GM12864 (cell line): ENCODE data around the gene BCR.

Experiments
- DNase-seq: peaks from one replicate; pipeline ENCODE4 v3.0.0-alpha.2; 2011; ENCODE audit warnings: low read depth
- H3K4me3 ChIP-seq: 2 replicates; pipeline ENCODE4 v1.5.1; 2011; ENCODE audit warnings: mild to moderate bottlenecking, low read depth, low read length, control low read depth
- TF ChIP-seq, protein P1 (sequence below): IDR thresholded peaks from 2 replicates; pipeline ENCODE4 v1.5.1; 2011; ENCODE audit warnings: low read depth, mild to moderate bottlenecking, moderate library complexity, low read length, control low read depth, inconsistent platforms; ENCODE audit errors: missing control alignments

The BCR gene

DNA sequence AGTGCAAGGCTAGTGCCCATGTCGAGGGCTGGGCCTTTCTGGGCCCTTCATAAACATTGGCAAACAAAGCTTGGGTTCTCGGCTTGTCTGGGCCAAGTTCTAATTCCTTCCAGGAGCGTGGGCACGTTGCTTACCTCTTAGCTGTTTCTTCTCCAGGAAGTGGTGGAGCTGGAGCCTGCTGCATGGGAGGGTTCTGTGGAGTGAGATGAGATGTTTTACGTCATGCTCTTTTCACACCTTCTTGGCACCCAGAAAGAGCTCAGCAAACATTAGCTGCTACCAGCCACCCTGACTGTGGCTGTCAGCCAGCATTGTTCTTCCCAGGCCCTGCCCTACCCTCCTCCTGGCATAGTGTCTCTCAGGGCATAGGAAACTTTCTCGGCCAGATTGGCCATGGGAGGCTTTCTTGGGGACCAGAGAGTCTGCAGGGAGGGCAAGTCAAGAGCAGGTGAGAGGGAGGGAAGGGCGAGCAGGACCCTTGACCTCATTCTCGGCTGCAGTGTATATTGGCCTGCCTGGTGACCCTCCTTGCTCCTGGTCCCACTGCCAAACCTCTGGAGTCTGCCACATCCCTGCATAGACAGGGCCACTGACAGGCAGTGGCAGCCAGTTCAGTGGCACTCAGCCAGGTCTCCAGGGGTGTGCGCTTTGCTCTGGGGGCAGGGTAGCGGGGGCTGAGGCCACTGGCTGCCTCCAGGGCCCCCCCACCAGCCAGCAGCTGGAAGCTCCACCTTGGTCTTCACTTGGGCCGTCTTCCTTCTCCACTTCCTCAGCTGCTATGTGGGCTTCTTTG lies 98.8 kb downstream of the BCR start:
- TF ChIP-seq, protein P1, sequence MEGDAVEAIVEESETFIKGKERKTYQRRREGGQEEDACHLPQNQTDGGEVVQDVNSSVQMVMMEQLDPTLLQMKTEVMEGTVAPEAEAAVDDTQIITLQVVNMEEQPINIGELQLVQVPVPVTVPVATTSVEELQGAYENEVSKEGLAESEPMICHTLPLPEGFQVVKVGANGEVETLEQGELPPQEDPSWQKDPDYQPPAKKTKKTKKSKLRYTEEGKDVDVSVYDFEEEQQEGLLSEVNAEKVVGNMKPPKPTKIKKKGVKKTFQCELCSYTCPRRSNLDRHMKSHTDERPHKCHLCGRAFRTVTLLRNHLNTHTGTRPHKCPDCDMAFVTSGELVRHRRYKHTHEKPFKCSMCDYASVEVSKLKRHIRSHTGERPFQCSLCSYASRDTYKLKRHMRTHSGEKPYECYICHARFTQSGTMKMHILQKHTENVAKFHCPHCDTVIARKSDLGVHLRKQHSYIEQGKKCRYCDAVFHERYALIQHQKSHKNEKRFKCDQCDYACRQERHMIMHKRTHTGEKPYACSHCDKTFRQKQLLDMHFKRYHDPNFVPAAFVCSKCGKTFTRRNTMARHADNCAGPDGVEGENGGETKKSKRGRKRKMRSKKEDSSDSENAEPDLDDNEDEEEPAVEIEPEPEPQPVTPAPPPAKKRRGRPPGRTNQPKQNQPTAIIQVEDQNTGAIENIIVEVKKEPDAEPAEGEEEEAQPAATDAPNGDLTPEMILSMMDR: no peak
- no peak for DNase-seq
- no peak overlapping the region for H3K4me3 ChIP-seq

DNA sequence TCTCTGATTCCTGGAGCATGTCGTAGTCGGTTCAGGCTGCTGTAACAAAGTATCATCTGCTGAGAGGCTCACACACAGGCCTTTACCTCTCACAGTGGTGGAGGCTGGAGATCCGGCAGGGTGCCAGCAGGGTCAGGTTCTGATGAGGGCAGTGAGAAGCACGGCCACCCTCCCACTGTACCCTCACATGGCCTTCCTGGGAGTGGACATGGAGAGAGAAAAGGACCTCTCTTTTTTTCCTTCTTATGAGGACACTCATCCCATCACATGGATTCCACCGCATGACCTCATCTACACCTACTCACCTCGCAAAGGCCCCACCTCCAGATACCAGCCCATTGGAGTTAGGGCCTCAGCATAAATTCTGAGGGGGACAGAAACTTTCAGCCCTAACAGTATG lies 99.5 kb downstream of the BCR start:
- no peak for DNase-seq
- H3K4me3 ChIP-seq: no peak overlapping the region
- TF ChIP-seq, protein P1: no peak

DNA sequence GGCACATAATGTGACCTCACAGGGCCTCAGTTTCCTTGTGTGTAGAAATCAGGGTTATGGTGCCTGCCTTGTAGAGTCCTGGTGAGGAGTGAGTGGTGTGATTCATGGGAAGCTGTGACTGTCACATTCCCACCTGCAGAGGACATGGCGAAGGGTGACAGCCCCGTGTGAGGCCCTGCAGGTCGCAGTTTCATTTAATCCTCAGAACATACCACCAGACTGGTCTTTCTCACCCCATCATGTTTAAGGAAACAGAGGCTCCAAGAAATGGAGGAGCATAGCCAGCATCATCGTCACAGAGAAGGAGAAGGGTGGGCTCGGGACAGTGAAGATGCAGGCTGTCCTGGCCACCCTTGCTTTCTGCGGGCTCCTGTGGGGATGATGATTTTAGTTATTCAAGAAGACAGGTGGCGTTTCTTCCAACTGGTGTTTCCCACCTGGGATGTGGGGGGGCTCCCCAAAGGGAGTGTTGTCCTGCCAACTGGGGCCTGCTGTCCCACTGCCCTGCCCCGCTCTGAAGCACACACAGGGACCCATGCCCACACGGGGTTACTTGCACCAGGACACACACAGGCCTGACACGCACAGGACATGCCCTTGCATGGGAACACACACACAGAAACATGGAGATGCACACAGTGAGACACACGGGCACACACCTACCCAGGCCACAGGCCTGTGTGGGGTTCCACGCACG lies 100.2 kb downstream of the BCR start:
- H3K4me3 ChIP-seq: no peak overlapping the region
- DNase-seq: no peak
- TF ChIP-seq, protein P1: no peak

DNA sequence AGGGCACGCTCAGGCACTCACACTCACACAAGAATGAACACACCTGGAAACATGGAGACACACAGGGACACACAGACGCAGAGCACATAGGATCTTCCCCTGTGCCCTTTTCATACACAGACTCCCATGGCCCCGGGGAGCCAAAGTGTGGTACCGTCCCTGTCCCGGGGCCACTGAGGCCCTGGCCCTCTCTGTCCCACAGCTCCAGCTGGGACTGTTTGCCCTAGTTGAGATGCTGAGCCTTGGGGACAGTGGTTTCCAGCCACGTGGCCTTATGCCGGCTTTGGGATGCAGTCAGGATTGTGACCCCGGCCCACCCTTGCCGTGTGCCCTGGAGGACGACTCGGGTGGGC lies 100.7 kb downstream of the BCR start:
- no peak overlapping the region for H3K4me3 ChIP-seq
- no peak for DNase-seq
- TF ChIP-seq, protein P1: no peak

DNA sequence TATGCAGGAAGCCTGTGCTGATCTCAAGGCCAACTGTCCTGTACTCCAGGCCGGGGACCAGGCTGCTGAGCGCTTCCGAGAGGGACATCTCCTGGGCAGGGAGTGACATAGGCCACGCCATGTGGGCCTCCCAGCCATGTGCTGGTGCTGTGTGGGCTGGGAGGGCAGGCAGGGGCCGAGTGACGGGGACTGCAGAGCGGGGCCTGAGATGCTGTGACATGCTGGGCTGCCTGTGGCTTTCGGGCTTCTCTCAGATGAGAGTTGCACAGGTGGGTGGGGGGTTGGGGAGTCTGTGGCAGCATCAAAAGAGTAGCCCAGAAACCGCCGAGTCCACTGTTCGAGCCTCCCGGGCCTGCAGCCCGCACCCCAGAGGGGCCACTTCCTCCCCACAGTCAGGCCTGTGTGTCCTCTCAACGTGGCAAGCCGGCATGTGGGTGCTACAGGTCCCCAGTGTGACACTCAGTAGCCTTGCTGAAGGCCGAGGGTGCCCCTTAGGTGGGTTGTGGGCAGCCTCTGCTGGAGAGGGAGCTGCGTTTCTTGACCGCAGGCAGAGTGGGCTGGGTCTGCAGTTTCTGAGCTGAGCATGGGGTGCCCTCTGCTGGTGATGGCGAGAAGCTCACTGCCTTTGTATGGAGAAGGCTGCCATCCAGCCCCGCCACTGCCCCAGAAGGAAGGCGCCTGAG lies 101.2 kb downstream of the BCR start:
- H3K4me3 ChIP-seq: no peak overlapping the region
- TF ChIP-seq, protein P1: peak; percentile 97
- DNase-seq: peak; percentile 45

DNA sequence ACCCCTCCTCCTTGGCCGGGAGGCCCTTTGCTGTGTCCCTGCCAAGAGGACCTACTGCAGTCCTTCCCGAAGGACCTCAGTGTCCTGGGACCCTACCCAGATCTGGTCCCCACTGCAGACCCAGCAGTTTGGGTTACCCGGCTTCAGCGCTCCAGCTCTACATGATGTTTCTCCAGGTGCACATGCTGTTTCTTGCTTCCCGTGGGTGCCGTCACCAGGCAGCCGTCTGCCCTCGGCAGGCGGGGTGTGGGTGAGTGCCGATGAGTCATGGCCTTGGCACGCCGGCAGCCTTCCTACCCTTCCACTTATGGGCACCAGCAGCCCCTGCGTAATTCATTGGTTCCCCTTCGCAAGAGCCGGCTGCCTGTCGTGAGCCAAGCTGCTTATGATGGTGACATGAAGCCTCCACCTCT lies 101.8 kb downstream of the BCR start:
- no peak for DNase-seq
- H3K4me3 ChIP-seq: no peak overlapping the region
- TF ChIP-seq, protein P1: no peak

DNA sequence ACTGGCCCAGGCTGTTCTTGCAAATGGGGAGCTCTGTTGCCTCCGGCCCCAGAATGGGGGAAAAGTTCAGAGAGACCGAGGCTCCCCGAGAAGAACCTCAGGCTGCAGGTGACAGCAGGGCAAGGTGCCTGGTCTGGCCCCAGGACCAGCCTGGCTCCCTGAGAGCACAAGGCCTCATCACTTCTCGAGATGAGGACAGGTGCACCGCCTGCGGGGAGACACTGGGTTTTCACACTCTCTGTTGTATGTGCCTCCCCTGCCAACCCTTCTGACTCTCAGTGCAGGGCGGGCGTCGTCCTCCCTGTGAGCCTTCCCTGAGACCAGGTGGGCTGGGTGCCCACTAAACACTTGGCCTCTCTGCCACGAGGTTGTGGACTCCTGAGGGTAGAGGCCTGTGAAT lies 102.2 kb downstream of the BCR start:
- H3K4me3 ChIP-seq: no peak overlapping the region
- DNase-seq: no peak
- TF ChIP-seq, protein P1: no peak
